Small intestine (tissue), 7 donors: ENCODE results near the gene AGO1. TPM values are rescaled to one million over a fixed set of nuclear protein-coding genes. Genes with fewer than 3 reads are reported as not detected.

Source experiments
- DNase-seq, 2 donors: peaks; one replicate each; pipeline versions ENCODE4 v3.0.0 to v3.0.0-alpha.2; 2013
- FAIRE-seq: peaks from 2 replicates; lab custom pipeline; 2012; peaks lifted over from hg19 to GRCh38; lab: Jason Lieb, UNC
- H3K27ac ChIP-seq, 3 donors: one replicate each; pipeline ENCODE4 v1.5.1; 2013; ENCODE audit warnings: low read length in 2 of 3, mild to moderate bottlenecking in 2 of 3, control low read depth in 1 of 3, inconsistent platforms in 1 of 3, low read depth in 1 of 3, moderate library complexity in 1 of 3
- H3K27me3 ChIP-seq, 3 donors: one replicate each; pipeline ENCODE4 v1.6.1; 2013; ENCODE audit warnings: low read length in 3 of 3, inconsistent platforms in 1 of 3; ENCODE audit not compliant: control insufficient read depth in 3 of 3, insufficient read depth in 3 of 3
- H3K36me3 ChIP-seq, 3 donors: one replicate each; pipeline ENCODE4 v1.6.1; 2013; ENCODE audit warnings: low read length in 3 of 3, inconsistent platforms in 1 of 3, low read depth in 1 of 3, mild to moderate bottlenecking in 1 of 3, moderate library complexity in 1 of 3; ENCODE audit not compliant: control insufficient read depth in 3 of 3, insufficient read depth in 2 of 3
- H3K4me1 ChIP-seq, 3 donors: one replicate each; pipeline ENCODE4 v1.6.1; 2013; ENCODE audit warnings: low read length in 2 of 3, inconsistent platforms in 1 of 3, low read depth in 1 of 3, mild to moderate bottlenecking in 1 of 3, moderate library complexity in 1 of 3; ENCODE audit not compliant: control insufficient read depth in 3 of 3, insufficient read depth in 2 of 3
- H3K4me3 ChIP-seq, 3 donors: one replicate each; pipeline ENCODE4 v1.5.1; 2013; ENCODE audit warnings: low read length in 3 of 3, control low read depth in 1 of 3, inconsistent platforms in 1 of 3, low read depth in 1 of 3, mild to moderate bottlenecking in 1 of 3, moderate library complexity in 1 of 3
- H3K9me3 ChIP-seq, 2 donors: one replicate each; pipeline ENCODE4 v1.6.1; 2013; ENCODE audit warnings: low read depth in 1 of 2, low read length in 1 of 2; ENCODE audit not compliant: control insufficient read depth in 2 of 2, insufficient read depth in 1 of 2
- polyA plus RNA-seq, 4 donors: library from polyadenylated mRNA; stranded (reverse) in 3 of 4; unstranded in 1 of 4; fragments of 200-250 nt in 3 of 4; fragments of 120-200 nt in 1 of 4; gene quantifications; one replicate each; pipeline versions ENCODE4 v1.2.1 to v1.2.3, GENCODE V29; 2013
- donor health status: healthy with polysubstance abuse.
- donor health status: control.
- donor health status: control.
- donor health status: Bipolar disorder and iron deficiency.
- donor health status: healthy.

The AGO1 gene
- polyA plus RNA-seq, 4 donors, result 2.4 to 16.8 (median 7.0) TPM

GRCh38 chr1:35980090-35980489 is 97.1 kb downstream of the AGO1 start:
- Histone ChIP-seq H3K27ac (no peak overlapping the region), H3K4me1 (no peaks in the 10 kb centered on the region), H3K4me3 (no peak overlapping the region), H3K27me3 (no peaks in the 10 kb centered on the region), H3K36me3 (peaks cover 0 to 21% (median 4%) of the 10 kb centered on the region in 3 donors), H3K9me3 (no peaks in the 10 kb centered on the region)
- FAIRE-seq, result no peak
- no peak for DNase-seq

Other genes starting within 250 kb of the AGO1 start
- 10 to 100 TPM; 30.9 to 76.2 (median 44.8) TPM for gene PSMB2, start 241.7 kb upstream of the AGO1 start, polyA plus RNA-seq
- gene C1orf216, start 164.3 kb upstream of the AGO1 start, polyA plus RNA-seq, result 1 to 10 TPM; 1.1 to 7.5 (median 2.2) TPM
- 1 to 10 TPM in 2 of 4 donors, under 1 TPM in 2; 0.27 to 5.1 (median 2.1) TPM for gene CLSPN, start 113.2 kb upstream of the AGO1 start, polyA plus RNA-seq
- 10 to 100 TPM in 1 of 4 donors, 1 to 10 TPM in 3; 4.3 to 18.4 (median 6.2) TPM for gene AGO4, start 75.2 kb upstream of the AGO1 start, polyA plus RNA-seq
- gene AGO3, start 47.9 kb downstream of the AGO1 start, polyA plus RNA-seq, result 1 to 10 TPM in 3 of 4 donors, under 1 TPM in 1; 0.89 to 10.0 (median 2.4) TPM
- under 1 TPM in 2 of 4 donors, not detected in 2; 0.18 to 0.44 TPM for gene TEKT2, start 200.9 kb downstream of the AGO1 start, polyA plus RNA-seq
- gene ADPRS, start 205.7 kb downstream of the AGO1 start, polyA plus RNA-seq, result 10 to 100 TPM; 24.2 to 38.4 (median 33.4) TPM
- gene COL8A2, start 242.0 kb downstream of the AGO1 start, polyA plus RNA-seq, result 1 to 10 TPM in 1 of 4 donors, under 1 TPM in 2, not detected in 1; 0.27 to 1.3 (median 0.32) TPM